Sigmoid colon (tissue), 4 donors: Measurements from ENCODE around the gene CTLA4.

Experiments used
- CTCF ChIP-seq, 4 experiments: fragments of 450-650 bp in 3 of 4; fragments of 200-600 bp in 1 of 4; IDR thresholded peaks; one replicate each; pipeline ENCODE4 v1.5.1; 2016 to 2019; ENCODE audit warnings: antibody characterized with exemption in 4 of 4, mild to moderate bottlenecking in 3 of 4, moderate library complexity in 2 of 4
- EP300 ChIP-seq, 4 donors: sonication (generic); formaldehyde crosslinking; IDR thresholded peaks; one replicate each; pipeline ENCODE4 v1.6.1; 2017; ENCODE audit warnings: antibody characterized with exemption in 4 of 4

- TF ChIP-seq EP300 (IDR thresholded peaks at IDR 0.05) (no peak), CTCF (IDR thresholded peaks at IDR 0.05) (no peak)
These were observed 14.3 kb upstream of the CTLA4 start for GRCh38 chr2:203853271-203853670.
